KG1 (cell line): ENCODE data around the gene MSL2.
"Not testable (repeated sequence)": the region's sequence is repeated elsewhere in the genome, so short reads cannot be mapped to it uniquely, and the experiment has no call there.

Experiments used
- DNase-seq: peaks from one replicate; lab custom pipeline; 2025; lab: John Stamatoyannopoulos, UW

Gene MSL2

GRCh38 chr3:136192195-136192594, 3.9 kb downstream of the MSL2 start:
- not testable (repeated sequence) for DNase-seq

- DNase-seq, result no peak
Measured at GRCh38 chr3:136189859-136190617, 6.1 kb downstream of the MSL2 start.

- DNase-seq, result no peak
Measured at GRCh38 chr3:136189043-136189442, 7.1 kb downstream of the MSL2 start.

GRCh38 chr3:136187868-136188267, 8.3 kb downstream of the MSL2 start:
- DNase-seq, result no peak

- DNase-seq, result no peak
Measured at GRCh38 chr3:136186846-136187245, 9.3 kb downstream of the MSL2 start.

- no peak for DNase-seq
Measured at GRCh38 chr3:136186344-136186743, 9.8 kb downstream of the MSL2 start.

- no peak for DNase-seq
Measured at GRCh38 chr3:136184703-136185102, 11.4 kb downstream of the MSL2 start.

GRCh38 chr3:136181741-136182140, 14.4 kb downstream of the MSL2 start:
- no peak for DNase-seq

GRCh38 chr3:136177876-136178275, 18.3 kb downstream of the MSL2 start:
- no peak for DNase-seq

- DNase-seq, result no peak
Measured at GRCh38 chr3:136173939-136174490, 22.1 kb downstream of the MSL2 start.

- DNase-seq, result no peak
Measured at GRCh38 chr3:136171097-136171542, 25.0 kb downstream of the MSL2 start.

- not testable (repeated sequence) for DNase-seq
Measured at GRCh38 chr3:136168236-136168635, 27.9 kb downstream of the MSL2 start.

- no peak for DNase-seq
Measured at GRCh38 chr3:136166507-136166906, 29.6 kb downstream of the MSL2 start.

- not testable (repeated sequence) for DNase-seq
Measured at GRCh38 chr3:136163607-136164006, 32.5 kb downstream of the MSL2 start.

- DNase-seq, result no peak
Measured at GRCh38 chr3:136162322-136162721, 33.8 kb downstream of the MSL2 start.

- DNase-seq, result no peak
Measured at GRCh38 chr3:136161516-136161915, 34.6 kb downstream of the MSL2 start.

GRCh38 chr3:136152963-136153362, 43.2 kb downstream of the MSL2 start:
- no peak for DNase-seq

GRCh38 chr3:136152176-136152843, 43.8 kb downstream of the MSL2 start:
- no peak for DNase-seq

GRCh38 chr3:136151219-136151618, 44.9 kb downstream of the MSL2 start:
- no peak for DNase-seq

GRCh38 chr3:136149667-136150066, 46.5 kb downstream of the MSL2 start:
- DNase-seq, result no peak

GRCh38 chr3:136146981-136147729, 49.0 kb downstream of the MSL2 start:
- DNase-seq, result no peak

GRCh38 chr3:136144397-136144796, 51.7 kb downstream of the MSL2 start:
- DNase-seq, result not testable (repeated sequence)
